WTC11 (cell line): ENCODE results near the gene S100G. TPM values are rescaled to one million over a fixed set of nuclear protein-coding genes. Genes with fewer than 3 reads are reported as not detected.
A peak's percentile ranks its signal among the peaks of the same experiment; 100 is the strongest.

Experiments
- ATAC-seq: fragments of 200-7000 bp; cut with Tn5 transposase; 2 replicates; pipeline ENCODE4 v1.10.0; 2021; ENCODE audit warnings: mild to moderate bottlenecking, moderate library complexity
- CTCF ChIA-PET: fragments of 300-600 bp; sonication (Branson Sonifier 250); formaldehyde crosslinking; loops from one replicate; lab custom pipeline; 2021; ENCODE audit warnings: antibody characterized with exemption; lab: Charles Lee
- POLR2A ChIA-PET: fragments of 350-600 bp; sonication (Branson Sonifier 250); formaldehyde crosslinking; loops from one replicate; lab custom pipeline; 2021; ENCODE audit warnings: antibody characterized with exemption; lab: Charles Lee
- DNase-seq: peaks from one replicate; pipeline ENCODE4 v3.0.0; 2021; ENCODE audit warnings: low spot score
- H3K27ac Mint-ChIP-seq: 2 replicates; pipeline ENCODE4 v1.8.0; 2021; ENCODE audit warnings: mixed read lengths
- H3K27me3 Mint-ChIP-seq: 2 replicates; pipeline ENCODE4 v1.8.0; 2021; ENCODE audit warnings: low read depth, mild to moderate bottlenecking, moderate library complexity, mixed read lengths
- H3K36me3 Mint-ChIP-seq: 2 replicates; pipeline ENCODE4 v1.8.0; 2021; ENCODE audit warnings: mixed read lengths
- H3K4me1 Mint-ChIP-seq: 2 replicates; pipeline ENCODE4 v1.8.0; 2022; ENCODE audit warnings: mixed read lengths
- H3K4me3 Mint-ChIP-seq: 2 replicates; pipeline ENCODE4 v1.8.0; 2021; ENCODE audit warnings: mild to moderate bottlenecking, moderate library complexity, mixed read lengths
- H3K9me3 Mint-ChIP-seq: 2 replicates; pipeline ENCODE4 v1.8.0; 2021; ENCODE audit warnings: mixed read lengths
- ATF2 ChIP-seq: sonication (generic); formaldehyde crosslinking; IDR thresholded peaks from 2 replicates; pipeline ENCODE4 v1.8.1; 2022; ENCODE audit warnings: low read depth, missing genetic modification reagents, borderline replicate concordance
- ATF6 ChIP-seq: sonication (generic); formaldehyde crosslinking; IDR thresholded peaks from 2 replicates; pipeline ENCODE4 v1.8.1; 2023; ENCODE audit warnings: mild to moderate bottlenecking, missing genetic modification reagents
- CTCF ChIP-seq: fragments of 200-600 bp; IDR thresholded peaks from 2 replicates; pipeline ENCODE4 v1.8.0; 2022; ENCODE audit warnings: antibody characterized with exemption
- FOXP1 ChIP-seq: sonication (generic); formaldehyde crosslinking; IDR thresholded peaks from 2 replicates; pipeline ENCODE4 v1.8.0; 2022; ENCODE audit warnings: missing genetic modification reagents, mild to moderate bottlenecking, moderate library complexity, borderline replicate concordance
- IRF2 ChIP-seq: sonication (generic); formaldehyde crosslinking; IDR thresholded peaks from 2 replicates; pipeline ENCODE4 v1.8.0; 2022; ENCODE audit warnings: low read depth, missing genetic modification reagents, borderline replicate concordance
- SOX15 ChIP-seq: fragments of 250-450 bp; sonication (Bioruptor Pico); IDR thresholded peaks from 2 replicates; pipeline ENCODE4 v1.9.0; 2021; ENCODE audit warnings: mild to moderate bottlenecking
- TEAD1 ChIP-seq: sonication (generic); formaldehyde crosslinking; IDR thresholded peaks from 2 replicates; pipeline ENCODE4 v1.8.0; 2022; ENCODE audit warnings: mild to moderate bottlenecking, missing genetic modification reagents
- ZNF219 ChIP-seq: sonication (generic); formaldehyde crosslinking; IDR thresholded peaks from 2 replicates; pipeline ENCODE4 v1.8.0; 2023; ENCODE audit warnings: missing genetic modification reagents, mild to moderate bottlenecking, borderline replicate concordance
- ZNF317 ChIP-seq: sonication (generic); formaldehyde crosslinking; IDR thresholded peaks from 2 replicates; pipeline ENCODE4 v1.8.1; 2023; ENCODE audit warnings: low read depth, mild to moderate bottlenecking, moderate library complexity, missing genetic modification reagents, borderline replicate concordance
- ZNF532 ChIP-seq: fragments of 250-450 bp; sonication (Bioruptor Pico); IDR thresholded peaks from 2 replicates; pipeline ENCODE4 v1.9.0; 2021; ENCODE audit warnings: mild to moderate bottlenecking, borderline replicate concordance
- total RNA-seq: library from RNA; stranded (reverse); gene quantifications from 3 replicates; pipeline ENCODE4 v1.2.3, GENCODE V29; 2021
- TF ChIP-seq, protein P1 (sequence below): sonication (generic); formaldehyde crosslinking; IDR thresholded peaks from 2 replicates; pipeline ENCODE4 v1.8.1; 2023; ENCODE audit warnings: mild to moderate bottlenecking, moderate library complexity, missing genetic modification reagents
- TF ChIP-seq, protein P2 (sequence below): sonication (generic); formaldehyde crosslinking; IDR thresholded peaks from 2 replicates; pipeline ENCODE4 v1.8.0; 2022; ENCODE audit warnings: mild to moderate bottlenecking, missing genetic modification reagents
- TF ChIP-seq, protein P3 (sequence below): fragments of 250-450 bp; sonication (Bioruptor Pico); IDR thresholded peaks from 2 replicates; pipeline ENCODE4 v1.8.0; 2021; ENCODE audit warnings: mild to moderate bottlenecking

The S100G gene
- total RNA-seq, 1 experiment from 2014 or later: not detected

- POLR2A ChIA-PET: no interaction called here
- peaks cover 8% of the 10 kb centered on the region for H3K4me1 Mint-ChIP-seq
- ATAC-seq: 0 out of 2 replicates have a peak, but pooled peaks have one; percentile 26
Observed at GRCh38 chrX:16695079-16695676, 45.2 kb downstream of the S100G start.

DNA sequence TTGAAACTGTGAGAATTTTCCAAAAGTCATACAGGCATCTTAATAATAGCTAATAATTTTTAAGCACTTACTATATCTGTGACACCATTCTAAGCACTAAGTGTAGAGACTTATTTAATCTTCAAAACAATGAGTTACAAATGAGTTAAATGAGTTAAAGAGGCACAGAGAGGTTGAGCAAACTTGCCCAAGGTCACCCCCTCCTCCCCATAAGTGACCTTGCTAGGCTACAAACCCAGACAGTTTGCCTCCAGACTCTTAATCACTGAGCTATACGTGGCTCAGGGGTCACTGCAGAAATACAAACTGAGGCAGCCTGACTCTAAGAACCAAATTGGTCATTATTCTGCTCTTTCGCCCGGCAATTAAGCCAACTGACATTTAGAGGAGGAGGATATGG, 47.0 kb downstream of the S100G start:
- Mint-ChIP-seq H3K36me3 (peaks cover 45% of the 10 kb centered on the region), H3K9me3 (no peaks in the 10 kb centered on the region), H3K27ac (peak overlapping the region; percentile 72; the same call in 1 of the 2 replicates), H3K4me3 (no peak overlapping the region), H3K4me1 (peaks cover 8% of the 10 kb centered on the region), H3K27me3 (no peaks in the 10 kb centered on the region)
- DNase-seq: no peak
- CTCF ChIA-PET: no interaction called here
- POLR2A ChIA-PET: interaction anchor here (0.5 kb wide), 1 partner anchor 67 kb away, joined by 3 read pairs; no protein-coding TSS in a partner anchor
- ATAC-seq: no peak
- TF ChIP-seq SOX15 (CRISPR knock-in tag): no peak
- TF ChIP-seq ATF6: no peak
- no peak for TF ChIP-seq ZNF317 (CRISPR knock-in tag)
- TF ChIP-seq, protein P1, sequence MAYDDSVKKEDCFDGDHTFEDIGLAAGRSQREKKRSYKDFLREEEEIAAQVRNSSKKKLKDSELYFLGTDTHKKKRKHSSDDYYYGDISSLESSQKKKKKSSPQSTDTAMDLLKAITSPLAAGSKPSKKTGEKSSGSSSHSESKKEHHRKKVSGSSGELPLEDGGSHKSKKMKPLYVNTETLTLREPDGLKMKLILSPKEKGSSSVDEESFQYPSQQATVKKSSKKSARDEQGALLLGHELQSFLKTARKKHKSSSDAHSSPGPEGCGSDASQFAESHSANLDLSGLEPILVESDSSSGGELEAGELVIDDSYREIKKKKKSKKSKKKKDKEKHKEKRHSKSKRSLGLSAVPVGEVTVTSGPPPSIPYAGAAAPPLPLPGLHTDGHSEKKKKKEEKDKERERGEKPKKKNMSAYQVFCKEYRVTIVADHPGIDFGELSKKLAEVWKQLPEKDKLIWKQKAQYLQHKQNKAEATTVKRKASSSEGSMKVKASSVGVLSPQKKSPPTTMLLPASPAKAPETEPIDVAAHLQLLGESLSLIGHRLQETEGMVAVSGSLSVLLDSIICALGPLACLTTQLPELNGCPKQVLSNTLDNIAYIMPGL (CRISPR knock-in tag): no peak
- TF ChIP-seq, all 79 proteins: peak for 0

More at GRCh38 chrX:16695079-16695676, 45.2 kb downstream of the S100G start:
- DNase-seq: peak; percentile 70
- H3K4me3 Mint-ChIP-seq: no peak overlapping the region
- H3K9me3 Mint-ChIP-seq: no peaks in the 10 kb centered on the region
- H3K27me3 Mint-ChIP-seq: no peaks in the 10 kb centered on the region
- H3K36me3 Mint-ChIP-seq: peaks cover 49% of the 10 kb centered on the region
- no peak overlapping the region for H3K27ac Mint-ChIP-seq
- TF ChIP-seq CTCF (peak; percentile 63), ATF2 (no peak)
- CTCF ChIA-PET: interaction anchor here (1.0 kb wide), 1 partner anchor 104 kb away, joined by 3 read pairs; no protein-coding TSS in a partner anchor

GRCh38 chrX:16699389-16699788, 49.4 kb downstream of the S100G start:
- DNase-seq (no peak), ATAC-seq (no peak)
- Mint-ChIP-seq H3K27ac (no peak overlapping the region), H3K4me3 (no peak overlapping the region), H3K4me1 (peaks cover 8% of the 10 kb centered on the region), H3K9me3 (no peaks in the 10 kb centered on the region), H3K27me3 (no peaks in the 10 kb centered on the region), H3K36me3 (peaks cover 39% of the 10 kb centered on the region)
- TF ChIP-seq ZNF219 (CRISPR knock-in tag) (no peak), FOXP1 (CRISPR knock-in tag) (no peak), IRF2 (CRISPR knock-in tag) (no peak), TEAD1 (CRISPR knock-in tag) (no peak), ZNF532 (CRISPR knock-in tag) (no peak)
- TF ChIP-seq, protein P2, sequence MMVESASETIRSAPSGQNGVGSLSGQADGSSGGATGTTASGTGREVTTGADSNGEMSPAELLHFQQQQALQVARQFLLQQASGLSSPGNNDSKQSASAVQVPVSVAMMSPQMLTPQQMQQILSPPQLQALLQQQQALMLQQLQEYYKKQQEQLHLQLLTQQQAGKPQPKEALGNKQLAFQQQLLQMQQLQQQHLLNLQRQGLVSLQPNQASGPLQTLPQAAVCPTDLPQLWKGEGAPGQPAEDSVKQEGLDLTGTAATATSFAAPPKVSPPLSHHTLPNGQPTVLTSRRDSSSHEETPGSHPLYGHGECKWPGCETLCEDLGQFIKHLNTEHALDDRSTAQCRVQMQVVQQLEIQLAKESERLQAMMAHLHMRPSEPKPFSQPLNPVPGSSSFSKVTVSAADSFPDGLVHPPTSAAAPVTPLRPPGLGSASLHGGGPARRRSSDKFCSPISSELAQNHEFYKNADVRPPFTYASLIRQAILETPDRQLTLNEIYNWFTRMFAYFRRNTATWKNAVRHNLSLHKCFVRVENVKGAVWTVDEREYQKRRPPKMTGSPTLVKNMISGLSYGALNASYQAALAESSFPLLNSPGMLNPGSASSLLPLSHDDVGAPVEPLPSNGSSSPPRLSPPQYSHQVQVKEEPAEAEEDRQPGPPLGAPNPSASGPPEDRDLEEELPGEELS (CRISPR knock-in tag): no peak
- TF ChIP-seq, protein P3, sequence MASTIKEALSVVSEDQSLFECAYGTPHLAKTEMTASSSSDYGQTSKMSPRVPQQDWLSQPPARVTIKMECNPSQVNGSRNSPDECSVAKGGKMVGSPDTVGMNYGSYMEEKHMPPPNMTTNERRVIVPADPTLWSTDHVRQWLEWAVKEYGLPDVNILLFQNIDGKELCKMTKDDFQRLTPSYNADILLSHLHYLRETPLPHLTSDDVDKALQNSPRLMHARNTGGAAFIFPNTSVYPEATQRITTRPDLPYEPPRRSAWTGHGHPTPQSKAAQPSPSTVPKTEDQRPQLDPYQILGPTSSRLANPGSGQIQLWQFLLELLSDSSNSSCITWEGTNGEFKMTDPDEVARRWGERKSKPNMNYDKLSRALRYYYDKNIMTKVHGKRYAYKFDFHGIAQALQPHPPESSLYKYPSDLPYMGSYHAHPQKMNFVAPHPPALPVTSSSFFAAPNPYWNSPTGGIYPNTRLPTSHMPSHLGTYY (CRISPR knock-in tag): no peak
- ChIA-PET POLR2A (no interaction called here), CTCF (no interaction called here)
